B cell (primary cell): ENCODE data around the gene FAM222A.

Experiments used
- EZH2 ChIP-seq: IDR thresholded peaks from 2 replicates; pipeline ENCODE4 v1.6.1; 2012; ENCODE audit warnings: borderline replicate concordance, low read depth, mild to moderate bottlenecking, moderate library complexity, low read length; ENCODE audit not compliant: insufficient read depth, poor library complexity, severe bottlenecking
- TF ChIP-seq, protein P1 (sequence below): fragments of 200-600 bp; IDR thresholded peaks from one replicate; pipeline ENCODE4 v1.8.0; 2022; ENCODE audit warnings: antibody characterized with exemption, mild to moderate bottlenecking

DNA sequence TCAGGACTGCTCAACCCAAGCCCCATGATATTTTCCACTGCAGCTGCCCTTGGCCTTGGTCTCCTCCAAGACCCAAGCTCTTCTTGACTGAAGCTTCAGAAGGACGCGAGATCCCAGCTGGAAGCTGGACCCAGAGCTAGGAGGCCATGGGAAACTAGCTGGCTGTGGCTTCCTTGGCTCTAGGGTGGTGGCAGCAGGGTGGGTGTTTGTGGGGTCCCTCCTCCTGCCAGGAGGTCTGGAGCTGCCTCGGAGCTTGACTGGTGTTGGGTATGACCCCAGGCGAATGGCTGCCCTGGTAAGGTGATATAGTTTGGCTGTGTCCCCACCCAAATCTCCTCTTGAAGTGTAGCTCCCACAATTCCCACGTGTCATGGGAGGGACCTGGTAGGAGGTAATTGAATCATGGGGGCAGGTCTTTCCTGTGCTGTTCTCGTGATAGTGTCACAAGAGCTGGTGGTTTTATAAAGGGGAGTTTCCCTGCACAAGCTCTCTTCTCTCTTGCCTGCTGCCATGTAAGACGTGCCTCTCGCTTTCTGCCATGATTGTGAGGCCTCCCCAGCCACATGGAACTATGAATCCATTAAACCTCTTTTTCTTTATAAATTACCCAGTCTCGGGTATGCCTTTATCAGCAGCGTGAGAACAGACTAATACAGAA, 68.2 kb downstream of the FAM222A start:
- TF ChIP-seq, protein P1, sequence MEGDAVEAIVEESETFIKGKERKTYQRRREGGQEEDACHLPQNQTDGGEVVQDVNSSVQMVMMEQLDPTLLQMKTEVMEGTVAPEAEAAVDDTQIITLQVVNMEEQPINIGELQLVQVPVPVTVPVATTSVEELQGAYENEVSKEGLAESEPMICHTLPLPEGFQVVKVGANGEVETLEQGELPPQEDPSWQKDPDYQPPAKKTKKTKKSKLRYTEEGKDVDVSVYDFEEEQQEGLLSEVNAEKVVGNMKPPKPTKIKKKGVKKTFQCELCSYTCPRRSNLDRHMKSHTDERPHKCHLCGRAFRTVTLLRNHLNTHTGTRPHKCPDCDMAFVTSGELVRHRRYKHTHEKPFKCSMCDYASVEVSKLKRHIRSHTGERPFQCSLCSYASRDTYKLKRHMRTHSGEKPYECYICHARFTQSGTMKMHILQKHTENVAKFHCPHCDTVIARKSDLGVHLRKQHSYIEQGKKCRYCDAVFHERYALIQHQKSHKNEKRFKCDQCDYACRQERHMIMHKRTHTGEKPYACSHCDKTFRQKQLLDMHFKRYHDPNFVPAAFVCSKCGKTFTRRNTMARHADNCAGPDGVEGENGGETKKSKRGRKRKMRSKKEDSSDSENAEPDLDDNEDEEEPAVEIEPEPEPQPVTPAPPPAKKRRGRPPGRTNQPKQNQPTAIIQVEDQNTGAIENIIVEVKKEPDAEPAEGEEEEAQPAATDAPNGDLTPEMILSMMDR = no peak
- TF ChIP-seq EZH2 = no peak
